HG03060 (cell line): Measurements from ENCODE around the gene ACAT2.
"Not testable (repeated sequence)": the region's sequence is repeated elsewhere in the genome, so short reads cannot be mapped to it uniquely, and the experiment has no call there.

ENCODE experiments used
- ATAC-seq: cut with Tn5 transposase; IDR thresholded peaks from one replicate; pipeline ENCODE4 v1.9.1; 2021; ENCODE audit warnings: low read depth, moderate number of reproducible peaks; ENCODE audit not compliant: unreplicated experiment

ACAT2 gene

GRCh38 chr6:159806021-159806458 lies 44.2 kb downstream of the ACAT2 start:
- no peak for ATAC-seq

DNA sequence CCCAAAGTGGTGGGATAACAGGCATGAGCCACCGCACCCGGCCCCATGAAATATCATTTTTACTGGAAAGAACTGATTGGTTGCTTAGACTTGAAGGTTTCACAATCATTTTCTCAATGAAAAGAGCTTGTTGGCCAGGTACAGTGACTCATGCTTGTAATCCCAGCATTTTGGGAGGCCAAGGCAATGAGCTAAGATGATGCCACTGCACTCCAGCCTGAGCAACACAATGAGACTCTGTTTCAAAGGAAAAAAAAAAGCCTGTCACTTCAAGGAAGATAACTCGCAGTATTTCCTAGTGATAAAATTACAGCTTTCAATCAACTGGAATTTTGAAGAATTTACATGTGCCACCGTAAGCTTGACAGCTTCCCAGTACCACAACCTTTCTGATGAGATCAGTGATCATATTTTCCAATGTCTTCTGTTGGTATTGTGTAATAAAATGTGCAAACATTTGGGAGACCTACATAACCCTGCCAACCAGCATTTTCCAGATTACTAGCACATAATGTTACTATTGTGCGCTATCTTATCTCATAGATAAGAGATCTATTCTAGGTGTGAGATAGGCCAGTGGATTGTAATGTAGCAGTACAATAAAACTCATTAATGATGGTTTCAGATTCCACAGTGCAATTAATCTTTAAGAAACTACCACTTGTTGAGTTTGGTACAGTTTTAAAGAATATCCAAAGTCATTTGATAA lies 45.5 kb downstream of the ACAT2 start:
- ATAC-seq, result no peak

GRCh38 chr6:159808647-159809046 lies 46.8 kb downstream of the ACAT2 start:
- ATAC-seq, result no peak

GRCh38 chr6:159809149-159809548 lies 47.3 kb downstream of the ACAT2 start:
- ATAC-seq, result no peak

DNA sequence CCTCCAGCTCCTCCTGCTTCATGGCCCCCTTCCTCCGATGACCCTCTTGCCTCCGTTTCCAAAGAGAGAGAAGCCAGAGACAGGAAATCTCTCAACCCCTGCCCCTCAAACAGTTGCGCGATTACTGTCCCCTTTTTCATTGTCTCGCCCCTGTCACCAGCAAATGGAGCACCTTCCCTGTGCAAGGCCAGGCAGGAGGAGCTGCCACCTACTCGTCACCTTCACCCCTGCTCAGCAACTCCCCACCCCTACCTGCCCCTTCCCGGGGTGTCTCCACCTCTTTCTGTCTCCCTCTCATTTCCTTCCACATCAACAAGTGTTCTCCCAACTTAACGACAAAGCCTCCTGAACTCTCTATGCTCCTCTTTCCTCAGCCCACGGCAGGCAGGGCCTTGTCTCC lies 51.9 kb downstream of the ACAT2 start:
- ATAC-seq, result no peak

GRCh38 chr6:159815410-159815809 lies 53.6 kb downstream of the ACAT2 start:
- ATAC-seq, result no peak

DNA sequence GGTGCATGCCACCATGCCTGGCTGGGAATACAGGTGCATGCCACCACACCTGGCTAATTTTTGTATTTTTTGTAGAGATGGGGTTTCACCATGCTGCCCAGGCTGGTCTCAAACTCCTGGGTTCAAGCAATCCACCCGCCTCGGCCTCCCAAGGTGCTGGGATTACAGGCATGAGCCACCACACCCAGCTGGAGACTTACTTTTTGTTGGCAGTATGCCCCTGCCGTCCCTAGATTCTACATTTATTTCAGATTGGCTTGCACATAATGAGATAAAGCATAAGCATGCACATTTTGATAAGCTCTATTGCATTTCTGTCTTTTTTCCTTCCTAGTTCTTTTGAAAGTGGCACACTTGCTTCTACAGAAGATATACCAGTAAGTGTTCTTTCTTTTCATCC lies 54.9 kb downstream of the ACAT2 start:
- not testable (repeated sequence) for ATAC-seq

GRCh38 chr6:159817951-159818739 lies 56.3 kb downstream of the ACAT2 start:
- ATAC-seq, result no peak

GRCh38 chr6:159819098-159819497 lies 57.3 kb downstream of the ACAT2 start:
- ATAC-seq, result no peak

GRCh38 chr6:159819932-159820640 lies 58.2 kb downstream of the ACAT2 start:
- no peak for ATAC-seq

GRCh38 chr6:159821122-159821521 lies 59.3 kb downstream of the ACAT2 start:
- ATAC-seq, result no peak

- no peak for ATAC-seq
Measured at GRCh38 chr6:159821726-159822125, 59.9 kb downstream of the ACAT2 start.

DNA sequence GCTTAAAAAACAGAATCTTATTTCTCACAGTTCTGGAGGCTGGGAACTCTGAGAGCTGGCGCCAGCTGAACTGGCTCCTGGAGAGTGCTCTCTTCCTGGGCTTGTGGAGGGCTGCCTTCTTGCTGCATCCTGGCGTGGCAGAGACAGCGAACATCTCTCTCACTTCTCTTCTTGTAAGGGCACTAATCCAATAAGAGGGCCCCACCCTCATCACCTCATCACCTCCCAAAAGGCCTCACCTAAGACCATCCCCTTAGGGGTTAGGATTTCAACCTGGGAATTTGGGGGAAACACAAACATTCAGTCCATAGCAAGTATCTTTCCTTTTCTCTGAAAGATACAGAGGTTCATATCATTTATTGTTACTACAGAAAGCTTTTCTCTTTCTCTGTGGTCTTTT lies 62.1 kb downstream of the ACAT2 start:
- ATAC-seq, result no peak

DNA sequence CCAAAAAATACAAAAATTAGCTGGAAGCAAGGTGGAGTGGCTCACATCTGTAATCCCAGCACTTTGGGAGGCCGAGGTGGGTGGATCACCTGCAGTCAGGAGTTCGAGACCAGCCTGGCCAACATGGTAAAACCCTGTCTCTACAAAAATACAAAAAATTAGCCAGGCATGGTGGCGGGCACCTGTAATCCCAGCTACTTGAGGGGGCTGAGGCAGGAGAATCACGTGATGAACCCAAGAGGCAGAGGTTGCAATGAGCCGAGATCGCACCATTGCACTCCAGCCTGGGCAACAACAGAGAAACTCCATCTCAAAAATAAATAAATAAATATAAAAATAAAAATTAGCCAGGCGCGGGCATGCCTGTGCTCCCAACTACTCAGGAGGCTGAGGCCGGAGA lies 62.8 kb downstream of the ACAT2 start:
- not testable (repeated sequence) for ATAC-seq

- no peak for ATAC-seq
Measured at GRCh38 chr6:159826004-159826403, 64.2 kb downstream of the ACAT2 start.

- no peak for ATAC-seq
Measured at GRCh38 chr6:159826968-159827647, 65.3 kb downstream of the ACAT2 start.

DNA sequence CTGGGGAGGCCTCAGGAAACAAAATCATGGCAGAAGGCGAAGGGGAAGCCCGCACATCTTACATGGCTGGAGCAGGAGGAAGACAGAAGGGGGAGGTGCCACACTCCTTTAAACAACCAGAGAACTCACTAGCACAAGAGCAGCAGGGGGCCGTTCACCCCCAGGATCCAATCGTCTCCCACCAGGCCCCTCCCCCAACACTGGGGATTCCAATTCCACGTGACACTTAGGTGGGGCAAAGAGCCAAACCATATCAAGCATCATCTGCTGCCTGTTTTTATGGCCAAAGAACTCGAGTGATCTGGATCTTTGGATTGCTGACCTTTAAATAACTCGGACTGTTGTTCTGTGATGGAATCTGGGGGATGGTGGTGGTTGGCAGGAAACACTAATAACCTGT lies 66.2 kb downstream of the ACAT2 start:
- no peak for ATAC-seq
